Glomerular visceral epithelial cell (primary cell): ENCODE data around the gene ACCS.

Experiments
- DNase-seq: peaks from one replicate; pipeline ENCODE4 v3.0.0-alpha.2; 2016; ENCODE audit errors: extremely low spot score

The ACCS gene

GRCh38 chr11:44094260-44094868, 28.3 kb downstream of the ACCS start:
- DNase-seq = peak; percentile 80

GRCh38 chr11:44095506-44096359, 29.7 kb downstream of the ACCS start, which contains the start of gene EXT2:
EXT2 (plus strand) TSS chr11:44095678; CDS start chr11:44107713, 12,035 bp downstream.
- DNase-seq = peak; percentile 84

GRCh38 chr11:44096360-44097185, 30.5 kb downstream of the ACCS start:
- peak; percentile 18 for DNase-seq

- no peak for DNase-seq
These were observed 31.8 kb downstream of the ACCS start for GRCh38 chr11:44097821-44098220.

- DNase-seq = no peak
These were observed 35.0 kb downstream of the ACCS start for GRCh38 chr11:44101098-44101497.

- DNase-seq = peak; percentile 2
These were observed 38.6 kb downstream of the ACCS start for GRCh38 chr11:44104481-44105294.

DNA sequence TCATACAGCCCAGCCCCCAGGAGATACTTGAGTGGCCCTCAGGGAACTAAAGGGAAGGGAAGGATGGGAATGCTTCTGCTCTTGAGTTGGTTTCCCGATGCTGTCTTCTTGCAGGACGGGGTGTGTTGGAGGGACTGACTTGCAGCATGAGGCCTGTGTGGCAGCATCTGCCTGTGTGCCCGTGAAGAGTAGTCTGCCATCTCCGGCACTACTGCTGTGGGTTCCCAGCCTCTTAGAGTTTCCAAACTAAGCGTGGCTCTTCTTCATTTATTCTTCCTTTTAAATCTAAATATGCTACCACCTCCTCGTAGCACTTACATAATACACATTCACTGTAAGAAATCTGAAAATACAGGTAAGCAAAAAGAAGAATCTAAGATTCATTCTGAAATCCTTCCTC, 42.2 kb downstream of the ACCS start:
- DNase-seq = no peak

DNA sequence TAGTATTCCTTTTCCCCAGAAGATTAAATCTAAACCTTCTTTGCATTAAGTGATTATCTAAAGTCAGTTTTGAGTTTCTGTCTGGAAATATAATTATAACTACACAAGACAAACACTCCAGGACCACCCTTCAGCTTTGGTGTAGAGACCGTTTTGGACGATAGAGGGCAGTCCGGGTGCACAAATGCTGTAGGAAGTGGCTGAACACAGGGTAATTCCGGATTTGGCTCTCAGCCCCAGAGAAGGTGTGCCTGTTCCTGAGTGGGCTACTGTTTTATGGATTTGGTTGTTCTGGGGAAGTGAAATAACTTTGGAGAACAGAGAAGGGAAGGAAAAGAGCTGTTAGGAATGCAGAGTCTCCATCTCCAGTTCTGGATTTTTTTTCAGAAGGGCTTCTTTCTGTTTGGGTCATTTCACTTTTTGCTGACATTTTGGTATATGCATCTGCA, 44.2 kb downstream of the ACCS start:
- DNase-seq = peak; percentile 48

DNA sequence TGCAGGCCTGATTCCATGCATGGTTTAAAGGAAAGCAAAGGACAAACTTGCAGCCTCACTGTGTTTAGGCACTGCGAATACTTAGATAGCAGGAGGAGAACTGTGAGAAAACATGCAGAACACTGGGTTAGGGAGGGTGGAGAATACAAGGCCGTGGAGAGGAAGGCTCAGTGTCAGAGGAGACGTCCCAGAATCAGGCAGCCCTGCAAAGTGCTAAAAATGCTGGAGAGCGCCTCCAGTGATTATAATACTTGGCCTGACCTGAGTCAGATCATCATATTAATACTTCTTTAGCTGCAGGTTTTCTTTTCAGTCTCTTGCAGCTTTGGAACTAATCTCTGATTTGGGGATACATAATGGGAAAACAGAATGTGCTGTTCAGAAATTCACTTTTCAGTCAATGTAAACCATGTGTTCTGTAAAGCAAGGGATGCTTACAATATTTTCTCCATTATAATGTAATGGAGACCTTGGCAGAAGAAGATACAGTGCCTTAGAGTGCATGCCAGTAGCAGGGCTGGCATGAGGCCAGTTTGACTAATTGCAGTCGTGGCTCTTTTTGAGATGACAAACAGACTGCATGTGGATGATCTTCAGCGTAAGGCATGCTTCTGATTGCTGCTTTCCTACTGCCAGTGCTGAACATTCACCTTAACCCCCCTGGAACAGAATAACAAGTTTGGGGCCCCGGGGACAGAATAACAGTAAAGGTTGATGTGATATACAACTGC, 46.2 kb downstream of the ACCS start:
- peak; percentile 3 for DNase-seq

DNA sequence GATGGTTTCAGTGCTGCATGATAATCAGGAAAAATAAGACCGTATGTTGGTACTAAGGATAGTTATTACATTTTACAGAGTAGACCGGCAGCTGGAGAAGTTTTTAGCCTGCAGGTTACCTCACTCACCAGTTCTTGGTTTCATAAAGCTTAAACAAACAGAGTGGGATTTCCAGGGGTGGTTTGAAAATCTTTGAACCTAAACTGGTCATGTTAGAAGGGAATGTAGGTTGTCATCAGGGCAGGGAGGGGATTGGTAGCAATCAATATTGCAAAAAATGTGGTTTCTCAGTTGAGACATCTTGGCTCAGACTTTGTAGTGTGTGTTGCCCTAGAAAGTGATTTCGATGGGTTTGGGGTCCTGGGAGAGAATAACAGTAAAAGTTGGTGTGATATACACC, 46.9 kb downstream of the ACCS start:
- no peak for DNase-seq

- no peak for DNase-seq
These were observed 47.5 kb downstream of the ACCS start for GRCh38 chr11:44113572-44113971.

DNA sequence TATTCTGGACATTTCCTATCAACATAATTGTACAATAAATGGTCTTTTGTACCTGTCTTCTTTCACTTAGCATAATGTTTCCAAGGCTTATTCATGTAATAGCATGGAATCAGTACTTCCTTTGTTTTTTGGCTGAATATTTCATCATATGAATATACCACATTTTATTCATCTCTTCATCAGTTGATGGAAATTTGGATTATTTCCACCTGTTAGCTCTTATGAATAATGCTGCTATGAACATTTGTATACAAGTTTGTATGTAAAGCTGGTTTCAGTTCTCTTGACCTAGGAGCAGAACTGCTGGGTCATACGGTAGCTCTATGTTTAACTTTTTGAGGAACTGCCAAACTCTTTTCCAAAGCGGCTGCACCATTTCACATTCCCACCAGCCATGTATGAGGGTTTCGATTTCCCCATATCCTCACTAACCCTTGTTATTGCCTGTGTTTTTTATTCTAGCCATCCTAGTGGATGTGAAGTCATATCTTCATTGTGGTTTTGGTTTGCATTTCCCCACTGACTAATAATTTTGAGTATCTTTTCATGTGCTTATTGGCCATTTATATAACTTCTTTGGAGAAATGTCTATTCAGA, 50.3 kb downstream of the ACCS start:
- DNase-seq = no peak

- DNase-seq = peak; percentile 2
These were observed 54.1 kb downstream of the ACCS start for GRCh38 chr11:44120169-44120568.

GRCh38 chr11:44125598-44125997, 59.5 kb downstream of the ACCS start:
- no peak for DNase-seq

GRCh38 chr11:44126304-44126703, 60.2 kb downstream of the ACCS start:
- DNase-seq = no peak

DNA sequence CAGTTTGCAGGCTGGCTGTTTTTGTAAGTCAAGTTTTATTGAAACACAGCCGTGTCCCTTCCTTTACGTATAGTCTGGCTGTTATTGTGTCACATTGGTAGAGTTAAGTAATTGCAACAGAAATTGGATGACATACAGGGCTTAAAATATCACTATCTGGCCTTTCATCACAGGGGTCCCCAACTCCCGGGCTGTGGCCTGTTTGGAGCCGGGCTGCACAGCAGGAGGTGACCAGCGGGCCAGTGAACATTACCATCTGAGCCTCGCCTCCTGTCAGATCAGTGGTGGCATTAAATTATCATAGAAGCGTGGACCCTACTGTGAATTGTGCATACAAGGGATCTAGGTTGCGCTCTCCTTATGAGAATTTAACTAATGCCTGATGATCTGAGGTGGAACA, 61.1 kb downstream of the ACCS start:
- no peak for DNase-seq

- no peak for DNase-seq
These were observed 62.7 kb downstream of the ACCS start for GRCh38 chr11:44128729-44129128.

DNA sequence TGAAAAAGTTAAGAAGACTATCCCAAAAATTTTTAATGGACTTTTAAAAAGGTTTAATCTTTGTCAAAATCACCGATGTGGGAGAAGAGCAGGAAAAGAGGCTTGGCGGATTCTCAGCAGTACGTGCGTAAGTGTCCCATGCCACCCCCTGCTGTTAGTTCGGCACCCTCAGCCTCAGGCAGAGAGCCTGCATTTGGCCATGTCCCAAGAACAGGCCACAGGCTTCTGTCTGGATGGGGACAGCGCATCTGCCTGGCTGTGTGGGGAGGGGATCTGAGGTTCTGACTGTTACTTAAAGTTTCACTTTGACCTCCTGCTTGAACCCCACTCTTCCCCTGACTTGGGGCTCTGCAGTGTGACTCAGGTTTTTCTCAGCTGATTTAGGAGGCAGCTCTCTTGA, 64.7 kb downstream of the ACCS start:
- no peak for DNase-seq

GRCh38 chr11:44133335-44133946, 67.4 kb downstream of the ACCS start:
- DNase-seq = peak; percentile 35
